ENCODE data around the gene CADPS.

Gene CADPS

DNA sequence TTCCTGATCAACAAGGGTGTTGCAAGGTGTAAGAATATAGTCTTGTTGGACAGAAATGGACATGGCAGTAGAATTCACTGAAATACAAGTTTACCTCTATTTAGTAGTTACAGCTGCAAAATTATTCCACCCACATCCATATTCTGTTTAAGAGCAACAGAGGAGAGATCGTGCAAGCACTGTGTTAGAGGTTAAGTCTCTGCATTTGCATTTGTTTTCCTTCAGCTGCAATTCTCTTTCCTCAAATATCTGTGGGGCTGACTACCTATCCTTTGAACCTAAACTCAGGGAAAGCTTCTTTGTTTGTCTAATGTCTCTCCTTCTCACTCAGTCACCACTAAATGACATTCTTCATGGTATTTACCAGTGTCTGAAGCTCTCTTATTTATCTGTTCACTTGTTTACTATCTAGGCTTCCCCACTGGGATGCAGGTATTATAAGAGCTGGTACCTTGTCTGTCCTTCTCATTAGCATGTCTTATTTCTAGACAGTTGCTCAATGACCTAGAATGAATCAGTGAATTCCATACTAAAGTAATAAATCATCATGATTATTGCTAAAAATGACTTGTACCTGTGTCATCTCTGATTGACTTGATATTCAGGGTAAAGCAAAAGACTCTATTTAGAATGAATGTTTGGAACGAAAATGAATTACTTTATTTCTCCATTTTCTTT, 326.5 kb downstream of the CADPS start:
- no peak for DNase-seq

DNA sequence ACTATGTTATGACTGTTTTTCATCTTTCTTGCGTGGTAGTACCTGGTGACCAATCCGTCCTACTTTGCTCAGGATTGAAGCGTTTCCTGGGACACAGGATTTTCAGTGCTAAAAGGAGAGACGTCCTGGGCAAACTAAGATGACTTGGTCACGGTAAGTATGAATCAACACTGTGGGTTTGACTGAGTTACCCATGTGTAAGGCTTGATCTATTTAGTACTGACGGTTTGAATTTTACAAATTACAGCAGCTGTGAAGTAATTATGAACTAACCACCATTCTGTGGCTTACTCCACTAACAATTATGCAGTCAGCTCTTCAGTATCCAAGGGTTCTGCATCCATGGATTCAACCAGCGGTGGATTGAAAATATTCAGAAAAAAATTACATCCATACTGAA, 328.9 kb downstream of the CADPS start:
- no peak for DNase-seq

DNA sequence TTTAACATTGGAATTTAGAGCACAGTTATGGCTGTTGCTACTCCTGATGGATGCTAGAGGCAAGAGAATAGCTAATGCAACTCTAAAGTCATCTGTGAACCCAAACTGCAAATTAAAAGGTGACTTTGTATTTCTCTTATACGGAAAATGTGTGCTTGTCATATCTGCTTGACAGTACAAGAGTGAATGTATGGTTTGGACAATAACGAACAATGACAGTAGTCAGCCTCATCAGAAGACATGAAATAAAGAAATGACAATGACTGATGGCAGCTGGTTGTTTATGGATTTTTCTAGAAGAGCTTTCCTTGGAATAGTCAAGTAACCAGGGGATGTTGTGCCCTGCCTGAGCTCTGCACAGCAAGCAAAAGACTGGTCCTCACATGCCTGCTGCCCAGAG, 333.0 kb downstream of the CADPS start:
- DNase-seq, result no peak

GRCh38 chr3:62539762-62540161, 335.5 kb downstream of the CADPS start:
- DNase-seq, result no peak

DNA sequence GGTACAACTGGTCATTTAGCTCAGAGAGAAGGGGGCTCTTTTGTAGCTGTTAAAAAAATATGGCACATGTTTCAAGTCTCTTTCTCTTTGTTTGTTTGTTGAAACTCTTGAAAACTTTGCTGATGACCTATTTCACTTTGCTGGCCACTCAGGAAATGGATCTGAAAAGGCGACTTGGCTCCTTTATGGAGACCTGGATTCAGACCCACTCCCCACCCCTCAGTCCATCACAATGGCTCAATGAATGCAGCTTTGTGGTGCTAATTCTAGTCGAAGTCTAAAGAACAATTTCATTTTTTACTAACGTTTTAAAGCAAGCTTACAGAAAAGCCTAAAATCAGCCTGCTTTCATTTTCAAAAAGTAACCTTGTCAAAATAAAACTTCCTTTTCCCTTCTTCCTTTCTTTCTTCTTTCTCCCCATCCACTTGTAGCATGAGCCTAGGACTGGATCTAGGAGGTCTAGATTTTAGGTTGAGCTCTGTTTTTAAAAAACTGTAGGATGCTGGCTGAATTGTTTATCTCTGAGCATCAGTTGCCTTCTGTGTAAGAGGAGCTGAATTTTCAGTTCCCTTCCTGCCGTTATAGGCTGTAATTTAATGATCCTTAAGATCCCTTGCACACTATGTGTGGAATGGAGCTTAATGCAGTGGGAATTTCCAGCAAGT, 336.4 kb downstream of the CADPS start:
- DNase-seq, result no peak

GRCh38 chr3:62534326-62534725, 340.9 kb downstream of the CADPS start:
- DNase-seq, result no peak

DNA sequence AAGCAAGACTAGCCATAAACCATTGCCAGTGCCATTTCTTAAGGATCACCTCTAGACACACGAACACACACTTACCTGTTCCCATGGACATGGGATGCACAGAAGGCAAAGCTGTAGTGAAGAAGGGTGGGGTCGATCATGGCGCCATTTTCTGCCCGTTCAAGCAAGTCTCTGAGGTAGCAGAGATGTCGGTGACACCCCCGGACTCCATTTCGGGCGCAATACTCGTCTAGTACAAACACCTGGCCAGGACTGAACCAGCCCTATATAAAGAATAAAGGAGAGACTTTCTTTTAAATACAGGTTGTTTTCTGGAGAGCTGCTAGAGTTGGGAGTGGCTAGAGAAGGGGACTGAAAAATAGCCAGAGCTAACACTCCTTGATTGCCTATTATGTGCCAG, 342.4 kb downstream of the CADPS start:
- DNase-seq, result no peak

- no peak for DNase-seq
These were observed 343.2 kb downstream of the CADPS start for GRCh38 chr3:62531981-62532380.

DNA sequence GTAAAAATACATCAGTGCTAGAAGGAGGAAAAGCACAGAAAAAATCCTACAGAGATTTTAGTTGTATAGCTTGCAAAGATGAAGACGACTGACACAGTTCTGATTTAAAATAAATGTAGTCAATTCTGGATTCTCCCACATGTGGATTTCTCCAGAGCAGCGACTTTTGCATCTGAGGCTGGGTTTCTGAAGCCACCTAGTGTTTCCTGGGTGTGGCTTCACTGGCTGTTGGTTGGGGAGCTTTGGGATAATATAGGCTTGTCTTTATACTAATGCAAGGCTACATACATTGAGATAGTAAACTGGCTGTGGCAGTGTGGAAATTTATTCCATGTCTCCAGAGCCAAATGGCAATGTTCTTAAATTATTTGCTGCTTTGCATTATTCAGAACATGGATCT, 343.7 kb downstream of the CADPS start:
- DNase-seq, result no peak

DNA sequence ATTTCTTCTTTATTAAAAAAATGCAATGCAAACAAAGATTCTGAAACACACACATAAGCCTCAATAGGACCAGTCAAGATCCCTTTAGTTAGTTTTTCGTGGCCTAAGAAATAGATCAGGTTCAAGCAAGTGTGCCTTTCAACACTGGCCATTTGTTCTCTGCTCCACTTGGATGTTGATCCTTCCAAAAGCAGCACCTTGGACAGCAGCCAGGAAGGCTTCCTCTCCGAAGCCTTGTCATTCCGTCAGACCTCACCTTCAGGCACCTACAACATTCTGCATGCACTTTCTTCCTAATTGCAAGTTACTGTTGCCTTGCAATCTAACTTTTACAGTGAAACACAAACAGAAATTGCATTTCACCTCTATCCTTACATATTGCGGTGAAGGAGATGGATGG, 346.0 kb downstream of the CADPS start:
- DNase-seq, result peak; percentile 31

DNA sequence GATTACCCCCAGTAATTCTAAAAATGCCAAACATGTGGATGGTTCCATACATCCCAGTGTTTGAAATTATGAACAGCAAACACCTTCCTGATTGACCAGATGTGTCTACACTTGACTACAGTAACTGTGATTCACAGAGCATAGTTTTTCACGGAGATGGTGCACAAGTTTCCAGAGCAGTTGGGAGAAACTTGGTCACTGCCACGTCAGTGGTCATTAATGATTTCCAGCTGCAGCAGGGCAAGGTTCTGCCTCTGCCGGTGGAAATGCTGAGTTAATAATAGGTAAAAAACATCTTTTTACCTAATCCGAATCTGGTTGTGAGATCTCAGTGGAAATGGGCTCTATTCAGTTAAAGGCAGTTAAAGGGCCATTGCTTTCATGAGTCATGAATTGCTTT, 347.7 kb downstream of the CADPS start:
- DNase-seq, result no peak

DNA sequence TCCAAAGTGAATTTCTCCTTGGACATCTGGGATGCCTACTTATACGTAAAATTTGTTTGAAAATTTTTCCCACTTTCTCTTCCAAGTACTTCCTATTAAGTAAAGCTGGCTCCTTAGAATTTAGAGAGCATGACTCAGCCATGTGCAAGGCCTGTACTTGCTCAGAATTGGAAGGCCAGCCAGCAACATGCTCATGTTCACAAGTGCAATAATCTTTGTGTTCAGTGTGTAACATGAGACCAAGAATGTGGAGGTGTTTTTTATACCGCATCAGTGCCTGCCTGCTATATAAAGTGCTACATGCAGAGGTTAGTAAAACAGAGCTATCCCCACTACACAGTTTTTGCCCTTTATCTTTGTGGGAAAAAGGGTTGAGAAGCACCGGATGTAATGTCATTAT, 349.9 kb downstream of the CADPS start:
- DNase-seq, result peak; percentile 73

DNA sequence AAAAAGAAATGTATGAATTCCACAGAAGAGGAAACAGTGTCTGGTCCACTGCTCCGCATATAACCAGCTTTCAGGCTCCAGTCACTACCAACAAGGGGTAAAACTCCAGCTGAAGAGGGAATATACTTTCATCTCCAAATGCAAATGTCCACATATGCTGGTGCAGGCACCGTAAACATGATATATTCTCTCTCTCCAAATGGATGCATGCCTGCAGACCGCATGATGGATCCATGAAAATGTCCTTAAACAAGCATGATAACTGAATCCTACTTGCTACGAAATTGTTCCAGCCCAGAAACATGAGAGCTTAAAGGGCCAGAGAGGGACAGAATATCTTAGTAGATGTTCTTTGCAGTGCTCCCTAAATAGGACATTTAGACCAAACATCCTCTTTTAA, 351.5 kb downstream of the CADPS start:
- DNase-seq, result no peak

DNA sequence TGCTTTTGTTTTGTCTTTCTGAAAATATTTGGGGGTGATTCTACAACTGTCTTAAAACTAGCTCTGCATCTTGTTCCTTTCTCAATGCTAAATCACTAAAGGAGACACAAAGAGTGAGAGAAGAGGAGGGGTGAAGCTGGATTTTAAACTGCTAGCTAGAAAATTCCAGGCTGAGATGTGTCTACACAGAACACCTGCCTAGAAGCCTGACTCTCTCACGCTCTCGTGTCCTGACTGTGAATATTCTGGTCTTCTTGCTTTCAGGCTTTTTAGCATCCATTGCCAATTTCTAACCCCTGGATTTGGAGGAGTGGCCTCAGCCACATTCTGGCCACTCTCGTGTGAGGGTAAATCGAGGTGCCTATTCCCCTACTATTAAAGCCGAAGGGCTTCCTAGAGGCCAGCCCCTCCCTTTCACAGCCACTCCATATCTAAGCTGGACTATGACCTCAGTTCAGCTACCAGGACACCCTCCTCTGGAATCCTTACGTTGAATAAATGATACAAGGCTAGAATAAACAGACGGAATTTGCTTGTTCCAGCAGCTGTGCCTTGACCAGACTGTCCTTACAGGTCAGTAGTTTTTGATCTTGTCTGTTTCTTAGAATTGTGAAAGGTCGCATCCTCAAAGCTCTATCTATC, 353.6 kb downstream of the CADPS start:
- DNase-seq, result no peak

GRCh38 chr3:62503516-62503915, 371.7 kb downstream of the CADPS start:
- DNase-seq, result peak; percentile 48

DNA sequence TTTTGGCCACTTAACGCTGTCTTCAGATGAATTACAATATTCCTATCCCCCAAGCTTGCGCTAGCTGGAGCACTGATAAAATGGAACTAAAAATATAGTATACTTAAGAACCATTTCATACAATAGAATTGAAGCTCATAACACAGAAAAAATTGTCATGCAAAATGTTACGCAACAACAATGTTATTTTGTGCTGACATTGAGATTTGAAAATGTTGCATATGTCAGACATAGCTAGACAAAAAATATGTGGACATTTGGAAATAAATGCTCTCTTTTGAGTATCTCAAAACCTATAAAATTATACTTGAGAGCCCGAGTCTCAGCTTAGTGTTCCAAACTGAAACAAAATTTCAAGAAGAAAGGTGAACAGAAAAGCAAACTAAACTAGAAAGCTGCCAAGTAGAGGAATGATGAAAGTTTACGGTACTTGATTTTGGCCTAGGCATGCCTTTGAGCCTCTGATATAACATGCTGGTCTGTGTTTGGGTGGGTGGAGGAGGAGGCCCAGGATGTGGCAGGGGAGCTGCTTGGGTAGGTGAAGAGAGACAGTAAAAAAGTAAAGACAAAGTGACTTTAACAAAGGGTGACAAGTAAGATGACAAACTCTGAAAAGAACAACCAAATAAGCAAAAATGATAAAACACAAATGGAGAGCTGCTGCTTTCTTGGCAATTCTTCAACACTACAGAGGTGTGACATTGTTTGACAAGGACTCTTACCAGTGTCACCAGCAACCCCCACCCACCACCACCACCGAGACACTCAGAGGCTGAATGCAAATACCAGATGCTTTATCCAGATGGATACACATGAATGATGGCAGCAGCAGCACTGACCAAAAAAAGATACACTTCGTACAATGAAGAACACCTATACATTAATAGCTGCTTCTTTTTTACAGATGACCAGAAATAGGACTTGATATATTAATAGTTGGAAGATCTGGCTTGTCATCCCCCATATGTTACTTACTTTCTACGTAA, 372.6 kb downstream of the CADPS start:
- DNase-seq, result peak; percentile 62

- no peak for DNase-seq
These were observed 373.9 kb downstream of the CADPS start for GRCh38 chr3:62501289-62501668.

DNA sequence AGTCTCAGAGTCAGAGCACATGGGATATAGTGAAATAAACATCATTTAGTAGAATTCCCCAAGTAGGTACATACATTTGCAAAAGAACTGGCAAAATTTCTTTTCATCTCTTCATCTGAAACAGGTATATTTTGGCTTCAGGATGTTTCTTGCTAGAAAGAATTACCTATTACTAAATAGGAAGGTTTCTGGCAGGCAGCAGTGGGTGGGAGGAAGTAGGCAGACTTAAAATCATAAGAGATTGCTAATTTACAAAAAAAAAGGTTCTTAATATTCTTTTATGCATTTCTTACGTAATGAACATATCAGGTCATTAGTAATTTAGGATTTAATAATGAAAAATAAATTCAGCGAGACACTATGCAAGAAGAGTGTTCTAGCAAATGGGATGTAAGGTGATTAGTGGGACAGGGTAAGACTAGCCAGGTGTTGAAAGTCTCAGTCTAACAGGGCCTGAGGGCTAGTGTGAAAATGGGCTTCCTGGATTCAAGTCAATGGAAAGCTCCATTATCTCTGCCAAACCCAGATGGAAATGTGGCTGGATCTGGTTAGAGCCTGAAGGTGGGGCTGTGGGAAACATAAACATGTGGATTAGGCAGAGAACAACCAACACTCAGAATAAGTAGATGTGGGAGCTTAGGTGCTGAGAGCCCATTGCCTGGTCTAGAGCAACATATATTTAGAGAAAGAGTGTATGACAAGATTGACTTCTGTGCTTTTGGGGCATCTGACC, 374.5 kb downstream of the CADPS start:
- DNase-seq, result no peak

DNA sequence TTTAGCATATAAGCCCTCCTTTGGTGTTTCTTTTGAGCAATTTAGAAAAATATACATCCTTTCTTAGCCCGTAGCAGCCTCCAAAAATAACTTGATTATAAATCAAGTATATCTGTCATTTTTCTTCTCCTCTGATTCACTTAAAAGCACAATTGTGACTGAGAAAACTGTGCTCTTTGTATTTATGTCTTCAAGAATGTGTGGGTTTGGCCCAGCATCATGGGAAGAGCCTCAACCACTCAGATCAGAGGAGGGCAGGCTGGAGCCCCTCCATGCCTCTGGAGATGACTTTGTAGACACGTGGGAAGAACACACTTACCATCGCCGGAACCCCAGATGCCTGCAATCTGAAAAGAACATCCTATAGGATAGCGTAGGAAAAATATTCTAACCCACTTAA, 378.1 kb downstream of the CADPS start:
- DNase-seq, result no peak

GRCh38 chr3:62496503-62496902, 378.7 kb downstream of the CADPS start:
- no peak for DNase-seq

- no peak for DNase-seq
These were observed 382.0 kb downstream of the CADPS start for GRCh38 chr3:62493109-62493801.

DNA sequence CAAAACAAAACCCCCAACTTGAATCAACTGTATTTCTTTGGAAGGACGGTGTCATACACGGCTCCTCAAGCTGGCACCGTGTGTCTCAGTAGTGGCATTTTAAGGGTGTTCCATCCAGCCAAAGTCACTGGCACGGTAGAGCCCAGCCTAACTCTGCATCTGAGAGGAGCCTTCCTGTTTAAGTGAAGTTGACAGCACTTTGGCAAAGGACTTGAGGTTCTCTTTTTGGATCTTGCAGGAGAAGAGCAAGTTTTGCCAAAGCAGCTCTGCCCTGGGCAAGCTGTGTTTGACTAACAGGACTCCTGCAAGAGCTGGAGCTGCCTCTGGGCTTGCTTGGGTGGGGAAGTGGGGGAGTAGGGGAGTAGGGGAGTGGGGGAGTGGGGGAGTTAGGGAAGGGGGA, 392.3 kb downstream of the CADPS start:
- DNase-seq, result no peak

Data from NCI-H2171 treated with DMSO at 0.1 percent for 48 hours (cell line).